ENCODE measurements around the gene CLIC5. TPM values are rescaled to one million over a fixed set of nuclear protein-coding genes. Genes with fewer than 3 reads are reported as not detected.

CLIC5 gene
- total and polyA plus RNA-seq, 3 donors from 2014 or later: 2.7 to 17.1 (median 4.8) TPM

- intact Hi-C loops (cut with DNase I; ENCODE audit: low total_unique reads): no loop called here
- no peaks in the 10 kb centered on the region for H3K27me3 ChIP-seq
- H3K36me3 ChIP-seq (ENCODE audit: low read depth, missing control alignments): no peaks in the 10 kb centered on the region
- no peak overlapping the region for H3K27ac ChIP-seq
- no peak overlapping the region for H3K4me3 ChIP-seq
- TF ChIP-seq CTCF (IDR thresholded peaks at IDR 0.05) (no peak), POLR2A (IDR thresholded peaks at IDR 0.05) (no peak)
- peaks cover 7% of the 10 kb centered on the region for H3K4me1 ChIP-seq
- 75 to 86% methylated on average over 2 of the region's 2 CpGs for WGBS, 2 donors
- DNase-seq: no peak
- H3K9me3 ChIP-seq: no peaks in the 10 kb centered on the region
These were observed 51.4 kb downstream of the CLIC5 start for GRCh38 chr6:45964300-45964699.

GRCh38 chr6:45963896-45964295 lies 51.8 kb downstream of the CLIC5 start:
- H3K36me3 ChIP-seq (ENCODE audit: low read depth, missing control alignments): no peaks in the 10 kb centered on the region
- H3K4me3 ChIP-seq: no peak overlapping the region
- intact Hi-C loops (cut with DNase I; ENCODE audit: low total_unique reads): no loop called here
- peaks cover 3% of the 10 kb centered on the region for H3K4me1 ChIP-seq
- no peaks in the 10 kb centered on the region for H3K27me3 ChIP-seq
- TF ChIP-seq POLR2A (IDR thresholded peaks at IDR 0.05): no peak
- no peak for TF ChIP-seq CTCF (IDR thresholded peaks at IDR 0.05)
- no peaks in the 10 kb centered on the region for H3K9me3 ChIP-seq
- no peak overlapping the region for H3K27ac ChIP-seq
- no peak for DNase-seq

GRCh38 chr6:45961125-45961524 lies 54.5 kb downstream of the CLIC5 start:
- Histone ChIP-seq H3K27me3 (no peaks in the 10 kb centered on the region), H3K4me1 (no peaks in the 10 kb centered on the region), H3K4me3 (no peak overlapping the region), H3K27ac (no peak overlapping the region), H3K36me3 (ENCODE audit: low read depth, missing control alignments) (no peaks in the 10 kb centered on the region), H3K9me3 (no peaks in the 10 kb centered on the region)
- 83 to 88% methylated on average over 2 of the region's 2 CpGs for WGBS, 2 donors
- TF ChIP-seq CTCF (IDR thresholded peaks at IDR 0.05) (no peak), POLR2A (IDR thresholded peaks at IDR 0.05) (no peak)
- intact Hi-C loops (cut with DNase I; ENCODE audit: low total_unique reads): no loop called here
- no peak for DNase-seq

GRCh38 chr6:45959534-45960145 lies 56.0 kb downstream of the CLIC5 start:
- WGBS, 2 donors: 76 to 78% methylated on average over 4 of the region's 4 CpGs
- TF ChIP-seq POLR2A (IDR thresholded peaks at IDR 0.05) (no peak), CTCF (IDR thresholded peaks at IDR 0.05) (no peak)
- intact Hi-C loops (cut with DNase I; ENCODE audit: low total_unique reads): no loop called here
- H3K27me3 ChIP-seq: no peaks in the 10 kb centered on the region
- H3K9me3 ChIP-seq: no peaks in the 10 kb centered on the region
- H3K4me3 ChIP-seq: no peak overlapping the region
- no peak overlapping the region for H3K27ac ChIP-seq
- H3K4me1 ChIP-seq: no peaks in the 10 kb centered on the region
- no peak for DNase-seq
- H3K36me3 ChIP-seq (ENCODE audit: low read depth, missing control alignments): no peaks in the 10 kb centered on the region

- Histone ChIP-seq H3K9me3 (no peaks in the 10 kb centered on the region), H3K4me3 (no peak overlapping the region), H3K36me3 (ENCODE audit: low read depth, missing control alignments) (no peaks in the 10 kb centered on the region), H3K27me3 (no peaks in the 10 kb centered on the region), H3K4me1 (peaks cover 6% of the 10 kb centered on the region), H3K27ac (no peak overlapping the region)
- no peak for DNase-seq
- WGBS, 2 donors: 90 to 94% methylated on average over 7 of the region's 7 CpGs
- intact Hi-C loops (cut with DNase I; ENCODE audit: low total_unique reads): no loop called here
- TF ChIP-seq POLR2A (IDR thresholded peaks at IDR 0.05) (no peak), CTCF (IDR thresholded peaks at IDR 0.05) (no peak)
These were observed 59.0 kb downstream of the CLIC5 start for GRCh38 chr6:45956663-45957062.

Measured in testis (tissue), 3 donors.